ENCODE measurements around the gene ABLIM2. TPM values are rescaled to one million over a fixed set of nuclear protein-coding genes. Genes with fewer than 3 reads are reported as not detected.
A peak's percentile ranks its signal among the peaks of the same experiment; 100 is the strongest.

The ABLIM2 gene
- total RNA-seq, 1 experiment from 2014 or later = 1.0 TPM

DNA sequence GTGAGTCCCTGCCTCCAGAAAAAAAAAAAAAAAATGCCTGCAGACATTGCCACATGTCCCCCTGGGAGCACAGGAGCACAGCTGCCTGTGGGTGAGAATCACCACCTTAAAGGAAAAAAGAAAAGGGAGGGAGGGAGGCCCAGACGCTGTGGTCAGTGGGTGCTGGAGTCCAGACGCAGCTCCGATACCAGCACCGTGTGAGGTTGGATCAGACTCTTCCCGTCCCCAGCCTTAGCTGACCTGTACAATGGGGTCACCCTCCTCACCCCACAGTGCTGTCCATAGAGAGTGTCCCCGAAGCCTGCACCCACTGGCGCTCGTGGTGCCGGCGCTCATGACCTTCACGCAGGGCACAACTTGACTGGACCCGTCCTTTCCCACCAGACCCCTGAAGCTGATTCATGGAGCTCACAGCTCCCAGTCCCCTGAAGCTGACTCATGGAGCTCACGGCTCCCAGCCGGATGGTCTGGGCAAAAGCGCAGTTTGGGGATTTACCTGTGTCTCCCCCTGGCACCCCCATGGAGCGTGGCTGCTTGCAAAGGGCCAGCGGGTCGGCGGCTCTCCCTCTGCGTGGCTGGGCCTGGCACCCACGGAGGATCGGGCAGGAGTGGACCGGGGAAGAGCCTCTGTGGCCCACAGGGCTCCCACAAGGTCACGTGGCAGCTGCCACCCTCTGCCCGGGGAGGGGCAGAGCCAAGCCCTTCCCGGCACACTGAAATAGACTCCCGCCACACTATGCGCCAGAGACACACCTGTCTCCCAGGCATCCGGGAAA is 31.4 kb downstream of the ABLIM2 start:
- no peak overlapping the region for H4K5ac ChIP-seq (ENCODE audit: insufficient read length, low read depth, low read length)
- no peaks in the 10 kb centered on the region for H3K79me1 ChIP-seq (ENCODE audit: insufficient read depth, low read depth, low read length, poor library complexity, severe bottlenecking)
- no peak overlapping the region for H3K56ac ChIP-seq (ENCODE audit: insufficient read length, low read depth, low read length)
- no peak for DNase-seq
- no peak overlapping the region for H3K9ac ChIP-seq (ENCODE audit: extremely low read depth, insufficient read length, low read length)
- no CpG with 5 or more reads among the region's 29 CpGs for WGBS (ENCODE audit: extremely low coverage, insufficient read length, low lambda C conversion rate)
- H3K23ac ChIP-seq (ENCODE audit: insufficient read length, low read depth, low read length) = no peak overlapping the region
- no peak overlapping the region for H2BK20ac ChIP-seq (ENCODE audit: low read depth, low read length, poor library complexity, severe bottlenecking)
- H3T11ph ChIP-seq (ENCODE audit: low read length) = no peak overlapping the region
- H3K18ac ChIP-seq (ENCODE audit: insufficient read length, low read depth, low read length) = no peak overlapping the region
- H2BK5ac ChIP-seq (ENCODE audit: insufficient read length, low read length) = no peak overlapping the region
- no peak overlapping the region for H3K4ac ChIP-seq (ENCODE audit: low read depth, low read length)
- H4K8ac ChIP-seq (replicated peaks; ENCODE audit: insufficient read length, low read depth, low read length) = no peak overlapping the region
- H4K91ac ChIP-seq (ENCODE audit: insufficient read length, low read depth, low read length) = no peak overlapping the region
- TF ChIP-seq, protein P1, sequence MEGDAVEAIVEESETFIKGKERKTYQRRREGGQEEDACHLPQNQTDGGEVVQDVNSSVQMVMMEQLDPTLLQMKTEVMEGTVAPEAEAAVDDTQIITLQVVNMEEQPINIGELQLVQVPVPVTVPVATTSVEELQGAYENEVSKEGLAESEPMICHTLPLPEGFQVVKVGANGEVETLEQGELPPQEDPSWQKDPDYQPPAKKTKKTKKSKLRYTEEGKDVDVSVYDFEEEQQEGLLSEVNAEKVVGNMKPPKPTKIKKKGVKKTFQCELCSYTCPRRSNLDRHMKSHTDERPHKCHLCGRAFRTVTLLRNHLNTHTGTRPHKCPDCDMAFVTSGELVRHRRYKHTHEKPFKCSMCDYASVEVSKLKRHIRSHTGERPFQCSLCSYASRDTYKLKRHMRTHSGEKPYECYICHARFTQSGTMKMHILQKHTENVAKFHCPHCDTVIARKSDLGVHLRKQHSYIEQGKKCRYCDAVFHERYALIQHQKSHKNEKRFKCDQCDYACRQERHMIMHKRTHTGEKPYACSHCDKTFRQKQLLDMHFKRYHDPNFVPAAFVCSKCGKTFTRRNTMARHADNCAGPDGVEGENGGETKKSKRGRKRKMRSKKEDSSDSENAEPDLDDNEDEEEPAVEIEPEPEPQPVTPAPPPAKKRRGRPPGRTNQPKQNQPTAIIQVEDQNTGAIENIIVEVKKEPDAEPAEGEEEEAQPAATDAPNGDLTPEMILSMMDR (conservative IDR thresholded peaks at IDR 0.05) = no peak
- no peak overlapping the region for H3K27ac ChIP-seq (ENCODE audit: insufficient read length, low read depth, low read length)
- no peaks in the 10 kb centered on the region; the same call in 1 of the 2 replicates for H3K4me1 ChIP-seq (ENCODE audit: insufficient read depth, low read length)
- Mint-ChIP-seq H3K36me3 (ENCODE audit: insufficient read depth in 1 of 3, low read depth in 3 of 3) (no peaks in the 10 kb centered on the region), H3K27ac (peak overlapping the region in 2 of 3 experiments; percentile 61 to 83; a peak in 2 of 7 replicates), H3K27me3 (ENCODE audit: low read depth) (no peaks in the 10 kb centered on the region; the same call in 1 of the 2 replicates), H3K4me1 (peaks cover 14 to 25% of the 10 kb centered on the region in 2 experiments), H3K9me3 (no peaks in the 10 kb centered on the region), H3K4me3 (no peak overlapping the region)
- no peak overlapping the region for H3K4me2 ChIP-seq (ENCODE audit: insufficient read depth, insufficient read length, low read length)
- no peaks in the 10 kb centered on the region for H3K27me3 ChIP-seq (ENCODE audit: insufficient read depth, low read length)
- no peak overlapping the region for H2AK5ac ChIP-seq (ENCODE audit: insufficient read length, low read length)
- no peak overlapping the region for H2BK120ac ChIP-seq (ENCODE audit: low read depth, low read length, poor library complexity, severe bottlenecking)
- no peak overlapping the region for H2BK12ac ChIP-seq (ENCODE audit: insufficient read length, low read depth, low read length)
- H3K9me3 ChIP-seq (ENCODE audit: control insufficient read depth, low read depth, low read length) = no peaks in the 10 kb centered on the region
- H3K23me2 ChIP-seq (ENCODE audit: insufficient read length, low read depth, low read length, poor library complexity, severe bottlenecking) = no peaks in the 10 kb centered on the region
- peak overlapping the region; percentile 6; the same call in 1 of the 2 replicates for H3K14ac ChIP-seq (ENCODE audit: insufficient read depth, low read length)
- no peaks in the 10 kb centered on the region for H3K79me2 ChIP-seq (ENCODE audit: insufficient read depth, low read length)
- H2BK15ac ChIP-seq (ENCODE audit: low read depth, low read length) = no peak overlapping the region
- H4K20me1 ChIP-seq (ENCODE audit: control insufficient read depth, insufficient read depth, insufficient read length) = no peaks in the 10 kb centered on the region
- no peak overlapping the region for H2AFZ ChIP-seq (ENCODE audit: low read length)
